ENCODE data around the gene TCP11L2. TPM values are rescaled to one million over a fixed set of nuclear protein-coding genes. Genes with fewer than 3 reads are reported as not detected.

TCP11L2 gene
- total and polyA plus RNA-seq, 2 of the 13 experiments (the other 11 are each of a cell fraction or from before 2014, with no cell fraction given), result 4.6 to 24.1 TPM

- TF ChIP-seq ZNF704 (CRISPR knock-in tag; IDR thresholded peaks at IDR 0.05; ENCODE audit: borderline replicate concordance), result no peak
- TF ChIP-seq ZNF609 (CRISPR knock-in tag; IDR thresholded peaks at IDR 0.05; ENCODE audit: borderline replicate concordance), result no peak
- TF ChIP-seq ARID3A (IDR thresholded peaks at IDR 0.05; ENCODE audit: low read depth, low read length), result no peak
- no peak for TF ChIP-seq XBP1 (CRISPR knock-in tag; IDR thresholded peaks at IDR 0.05)
- no peak for TF ChIP-seq NCOA2 (CRISPR knock-in tag; IDR thresholded peaks at IDR 0.05)
Measured at GRCh38 chr12:106344131-106344530, 41.6 kb downstream of the TCP11L2 start (continued).
